Measurements from ENCODE around the gene ACOX2. TPM values are rescaled to one million over a fixed set of nuclear protein-coding genes. Genes with fewer than 3 reads are reported as not detected.

The ACOX2 gene
- total RNA-seq, 4 donors from 2014 or later = 18.6 to 43.1 (median 36.1) TPM

DNA sequence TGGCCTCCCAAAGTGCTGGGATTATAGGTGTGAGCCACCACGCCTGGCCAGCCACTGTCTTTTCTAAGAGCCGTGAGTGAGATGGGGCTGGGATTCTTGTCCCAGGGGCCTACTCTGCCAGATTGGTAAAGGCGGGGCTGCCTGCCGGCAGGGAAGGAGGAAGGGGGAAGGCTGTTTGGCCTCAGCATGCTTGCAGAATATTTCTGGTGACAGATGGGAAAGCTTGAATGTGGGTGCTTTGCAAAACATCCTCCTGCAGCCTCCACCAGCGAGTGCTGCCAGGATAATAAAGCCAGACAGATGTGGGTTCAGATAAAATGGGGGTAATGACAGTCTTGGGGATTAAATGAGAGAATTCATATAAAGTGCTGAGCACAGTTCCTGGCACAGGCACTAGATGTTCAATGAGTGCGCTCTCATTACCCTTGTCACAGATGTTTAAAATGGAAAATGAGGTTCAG is 19.8 kb upstream of the ACOX2 start:
- peak overlapping the region in 1 of 4 donors; percentile 50 for H3K27ac ChIP-seq
- H3K27me3 ChIP-seq = no peaks in the 10 kb centered on the region
- peaks cover 0 to 14% (median 0%) of the 10 kb centered on the region in 4 donors for H3K9me3 ChIP-seq
- TF ChIP-seq, protein P1, sequence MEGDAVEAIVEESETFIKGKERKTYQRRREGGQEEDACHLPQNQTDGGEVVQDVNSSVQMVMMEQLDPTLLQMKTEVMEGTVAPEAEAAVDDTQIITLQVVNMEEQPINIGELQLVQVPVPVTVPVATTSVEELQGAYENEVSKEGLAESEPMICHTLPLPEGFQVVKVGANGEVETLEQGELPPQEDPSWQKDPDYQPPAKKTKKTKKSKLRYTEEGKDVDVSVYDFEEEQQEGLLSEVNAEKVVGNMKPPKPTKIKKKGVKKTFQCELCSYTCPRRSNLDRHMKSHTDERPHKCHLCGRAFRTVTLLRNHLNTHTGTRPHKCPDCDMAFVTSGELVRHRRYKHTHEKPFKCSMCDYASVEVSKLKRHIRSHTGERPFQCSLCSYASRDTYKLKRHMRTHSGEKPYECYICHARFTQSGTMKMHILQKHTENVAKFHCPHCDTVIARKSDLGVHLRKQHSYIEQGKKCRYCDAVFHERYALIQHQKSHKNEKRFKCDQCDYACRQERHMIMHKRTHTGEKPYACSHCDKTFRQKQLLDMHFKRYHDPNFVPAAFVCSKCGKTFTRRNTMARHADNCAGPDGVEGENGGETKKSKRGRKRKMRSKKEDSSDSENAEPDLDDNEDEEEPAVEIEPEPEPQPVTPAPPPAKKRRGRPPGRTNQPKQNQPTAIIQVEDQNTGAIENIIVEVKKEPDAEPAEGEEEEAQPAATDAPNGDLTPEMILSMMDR (IDR thresholded peaks at IDR 0.05) = no peak
- TF ChIP-seq POLR2A (IDR thresholded peaks at IDR 0.05) (no peak), EP300 (IDR thresholded peaks at IDR 0.05) (no peak)
- H3K4me3 ChIP-seq = no peak overlapping the region
- WGBS, 2 donors = 58 to 63% methylated on average over 6 of the region's 6 CpGs
- H3K36me3 ChIP-seq = no peaks in the 10 kb centered on the region
- DNase-seq (ENCODE audit: low spot score in 2 of 2) = no peak
- peaks cover 0 to 17% (median 0%) of the 10 kb centered on the region in 4 donors for H3K4me1 ChIP-seq

DNA sequence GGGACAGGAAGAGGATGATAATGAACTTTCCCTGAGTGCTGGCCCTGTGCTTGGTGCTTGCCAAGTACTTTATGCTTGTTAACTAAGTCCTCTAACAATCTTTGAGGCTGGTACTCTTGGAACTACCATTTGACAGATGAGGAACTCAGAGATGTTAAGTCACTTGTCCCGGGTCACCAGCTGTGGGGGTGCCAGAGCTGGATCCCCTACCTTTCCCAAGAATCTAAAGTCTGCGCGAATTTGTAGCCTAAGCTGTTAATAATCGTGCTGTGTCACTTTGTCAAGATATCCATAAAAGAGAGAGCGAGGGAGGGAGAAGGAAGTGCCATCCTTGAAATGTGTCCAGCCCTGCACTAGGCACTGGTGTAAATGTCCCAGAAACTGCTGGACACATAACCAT is 19.0 kb upstream of the ACOX2 start:
- no peaks in the 10 kb centered on the region for H3K27me3 ChIP-seq
- H3K27ac ChIP-seq = no peak overlapping the region
- H3K4me3 ChIP-seq = no peak overlapping the region
- WGBS, 2 donors = 90 to 94% methylated on average over 5 of the region's 5 CpGs
- TF ChIP-seq, protein P1 (IDR thresholded peaks at IDR 0.05) = no peak
- TF ChIP-seq EP300 (IDR thresholded peaks at IDR 0.05) = no peak
- TF ChIP-seq POLR2A (IDR thresholded peaks at IDR 0.05) = no peak
- DNase-seq (ENCODE audit: low spot score in 2 of 2) = no peak
- H3K9me3 ChIP-seq = peaks cover 0 to 21% (median 0%) of the 10 kb centered on the region in 4 donors
- no peaks in the 10 kb centered on the region for H3K36me3 ChIP-seq
- H3K4me1 ChIP-seq = peaks cover 0 to 14% (median 0%) of the 10 kb centered on the region in 4 donors

DNA sequence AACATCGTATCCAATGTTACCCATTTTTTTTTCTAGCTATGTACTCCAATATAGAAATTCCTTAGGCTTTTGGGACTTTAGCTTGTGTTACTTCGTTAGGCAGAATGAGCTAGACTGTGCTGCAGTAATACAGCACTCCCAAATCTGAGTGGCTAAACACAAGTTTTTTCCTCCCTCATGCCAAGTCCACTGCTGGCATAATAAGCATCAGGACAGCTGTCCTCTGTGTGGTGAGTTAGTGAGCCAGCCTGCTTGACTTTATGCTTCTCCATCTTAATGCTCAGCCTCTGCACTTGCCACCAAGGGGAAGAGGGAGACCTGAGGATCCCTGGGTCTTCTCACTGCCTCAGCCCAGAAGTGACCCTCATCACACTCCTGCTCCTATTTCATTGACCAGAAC is 18.2 kb upstream of the ACOX2 start:
- WGBS, 2 donors = 87 to 91% methylated on average over 2 of the region's 2 CpGs
- H3K9me3 ChIP-seq = peaks cover 0 to 23% (median 0%) of the 10 kb centered on the region in 4 donors

DNA sequence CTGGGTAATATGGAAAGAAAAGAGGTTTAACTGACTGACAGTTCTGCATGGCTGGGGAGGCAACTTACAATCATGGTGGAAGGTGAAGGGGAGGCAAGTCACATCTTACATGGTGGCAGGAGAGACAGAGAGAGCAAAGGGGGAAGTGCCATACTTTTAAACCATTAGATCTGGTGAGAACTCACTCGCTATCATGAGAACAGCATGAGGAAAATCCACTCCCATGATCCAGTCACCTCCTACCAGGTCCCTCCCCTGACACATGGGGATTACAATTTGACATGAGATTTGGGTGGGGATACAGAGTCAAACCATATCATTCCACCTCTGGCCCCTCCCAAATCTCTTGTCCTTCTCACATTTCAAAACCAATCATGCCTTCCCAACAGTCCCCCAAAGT is 16.0 kb upstream of the ACOX2 start:
- Histone ChIP-seq H3K36me3 (no peaks in the 10 kb centered on the region), H3K27ac (no peak overlapping the region), H3K27me3 (no peaks in the 10 kb centered on the region), H3K9me3 (peaks cover 0 to 23% (median 0%) of the 10 kb centered on the region in 4 donors), H3K4me1 (peaks cover 0 to 11% (median 0%) of the 10 kb centered on the region in 4 donors), H3K4me3 (no peak overlapping the region)
- no peak for TF ChIP-seq EP300 (IDR thresholded peaks at IDR 0.05)
- no peak for TF ChIP-seq POLR2A (IDR thresholded peaks at IDR 0.05)
- TF ChIP-seq, protein P1 (IDR thresholded peaks at IDR 0.05) = no peak
- WGBS, 2 donors = 96% methylated on average over 1 of the region's 1 CpG
- DNase-seq (ENCODE audit: low spot score in 2 of 2) = no peak

More for the DNA sequence above, 18.2 kb upstream of the ACOX2 start:
- DNase-seq (ENCODE audit: low spot score in 2 of 2) = no peak
- peaks cover 0 to 11% (median 0%) of the 10 kb centered on the region in 4 donors for H3K4me1 ChIP-seq
- no peak overlapping the region for H3K4me3 ChIP-seq
- no peak overlapping the region for H3K27ac ChIP-seq
- TF ChIP-seq EP300 (IDR thresholded peaks at IDR 0.05) (no peak), POLR2A (IDR thresholded peaks at IDR 0.05) (no peak)
- TF ChIP-seq, protein P1 (IDR thresholded peaks at IDR 0.05) = no peak
- H3K36me3 ChIP-seq = no peaks in the 10 kb centered on the region
- no peaks in the 10 kb centered on the region for H3K27me3 ChIP-seq

DNA sequence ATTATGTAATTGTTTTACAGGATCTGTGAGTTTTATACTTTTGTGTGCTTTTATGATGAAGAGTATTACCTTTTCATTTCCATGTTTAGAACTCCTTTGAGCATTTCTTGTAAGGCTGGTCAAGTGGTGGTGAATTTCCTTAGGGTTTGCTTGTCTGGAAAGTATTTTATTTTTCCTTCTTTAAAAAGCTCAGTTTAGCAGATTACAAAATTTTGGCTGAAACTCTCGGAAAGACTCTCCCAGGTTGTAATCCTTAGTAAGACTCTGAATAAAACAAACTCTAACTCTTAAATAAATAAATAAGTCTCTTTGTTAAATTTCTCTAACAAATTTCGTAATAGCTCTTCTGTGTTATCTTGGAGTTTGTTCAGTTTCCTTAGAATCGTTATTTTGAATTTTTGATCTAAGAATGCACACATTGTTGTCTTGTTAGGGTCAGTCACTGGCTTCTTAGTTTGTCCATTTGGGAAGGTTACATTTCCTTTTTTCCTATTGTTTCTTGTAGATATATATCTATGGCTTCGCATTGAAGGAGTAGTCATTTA is 14.7 kb upstream of the ACOX2 start:
- Histone ChIP-seq H3K9me3 (peaks cover 0 to 23% (median 0%) of the 10 kb centered on the region in 4 donors), H3K4me3 (no peak overlapping the region), H3K4me1 (peaks cover 0 to 2% (median 0%) of the 10 kb centered on the region in 4 donors), H3K27me3 (no peaks in the 10 kb centered on the region), H3K36me3 (no peaks in the 10 kb centered on the region), H3K27ac (no peak overlapping the region)
- no peak for DNase-seq (ENCODE audit: low spot score in 2 of 2)
- no peak for TF ChIP-seq EP300 (IDR thresholded peaks at IDR 0.05)
- TF ChIP-seq POLR2A (IDR thresholded peaks at IDR 0.05) = no peak
- TF ChIP-seq, protein P1 (IDR thresholded peaks at IDR 0.05) = no peak
- WGBS, 2 donors = 62 to 70% methylated on average over 4 of the region's 4 CpGs
